ENCODE data around the gene ANO9.

The ANO9 gene

DNA sequence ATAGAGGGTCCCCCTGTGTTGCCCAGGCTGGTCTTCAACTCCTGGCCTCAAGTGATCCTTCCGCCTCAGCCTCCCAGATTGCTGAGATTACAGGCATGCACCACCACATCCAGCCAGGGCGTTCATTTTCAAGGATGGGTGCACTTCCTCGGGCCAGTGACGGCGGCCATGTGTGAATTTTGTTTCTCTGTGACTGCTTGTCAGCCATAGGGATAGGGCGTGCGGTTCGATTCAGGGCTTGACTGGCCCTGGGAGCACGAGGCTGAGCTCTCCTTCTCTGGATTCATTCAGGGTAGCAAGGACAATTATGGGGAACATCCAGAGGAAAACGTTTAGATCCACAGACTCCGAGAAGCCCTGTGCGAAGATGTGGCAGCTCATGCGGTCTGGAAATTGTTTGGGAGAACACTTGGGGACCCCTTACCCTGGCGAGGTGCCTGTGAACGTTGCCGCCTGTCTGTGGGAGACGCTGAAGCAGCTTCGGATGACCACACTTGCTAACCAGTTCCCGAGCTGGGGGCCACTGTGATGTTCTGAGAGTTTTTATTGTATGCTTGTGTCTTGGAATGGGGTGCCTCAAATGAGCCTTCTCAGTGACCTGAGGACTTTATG is 11.2 kb upstream of the ANO9 start:
- no peak for DNase-seq (ENCODE audit: low read depth in 2 of 2)

DNA sequence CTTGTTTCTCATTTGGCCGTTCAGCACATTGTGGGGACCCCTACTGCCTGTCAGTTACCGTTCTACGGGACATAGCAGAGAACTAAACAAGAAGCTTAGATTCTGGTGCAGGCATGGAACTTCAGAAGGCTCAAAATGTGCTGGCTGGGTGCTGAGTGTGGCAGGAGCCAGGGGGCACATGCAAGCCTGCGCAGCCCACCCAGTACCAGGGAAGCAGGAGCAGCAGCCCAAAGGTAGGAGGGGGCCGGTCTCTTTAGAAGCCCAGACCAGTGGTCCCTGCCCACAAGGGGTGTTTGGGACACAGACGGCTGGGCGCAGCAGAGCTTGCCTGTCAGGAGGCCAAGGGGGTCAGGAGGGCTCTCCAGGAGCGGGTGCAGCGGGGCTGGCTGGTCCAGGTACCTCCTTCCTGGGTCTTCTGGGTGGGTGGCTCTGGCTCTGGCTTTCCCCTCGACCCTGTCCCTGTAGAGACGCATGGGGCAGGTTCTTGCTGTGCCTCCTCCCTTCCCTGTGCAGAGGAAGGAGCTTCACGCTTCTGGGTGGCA is 10.5 kb upstream of the ANO9 start:
- DNase-seq (ENCODE audit: low read depth in 2 of 2) = no peak

DNA sequence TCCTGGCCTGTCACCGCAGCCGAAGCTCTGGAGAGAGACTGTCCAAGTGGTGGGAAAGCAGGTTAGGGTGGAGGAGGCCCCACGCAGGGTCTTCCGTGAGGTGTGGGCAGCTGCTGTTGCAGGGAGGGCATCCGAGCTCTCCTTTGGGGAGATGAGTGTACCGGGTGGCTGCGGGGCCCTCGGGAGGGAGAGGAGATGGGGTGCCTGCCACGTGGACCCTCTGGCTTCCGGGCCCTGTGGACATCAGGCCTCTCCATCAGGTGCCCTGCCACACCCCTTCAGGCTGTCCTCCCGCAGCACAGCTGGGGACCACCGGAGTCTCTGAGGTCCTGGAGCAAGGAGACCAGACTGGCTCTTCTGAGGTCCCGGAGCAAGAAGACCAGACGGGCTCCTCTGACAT is 9.9 kb upstream of the ANO9 start:
- DNase-seq (ENCODE audit: low read depth in 2 of 2) = no peak

DNA sequence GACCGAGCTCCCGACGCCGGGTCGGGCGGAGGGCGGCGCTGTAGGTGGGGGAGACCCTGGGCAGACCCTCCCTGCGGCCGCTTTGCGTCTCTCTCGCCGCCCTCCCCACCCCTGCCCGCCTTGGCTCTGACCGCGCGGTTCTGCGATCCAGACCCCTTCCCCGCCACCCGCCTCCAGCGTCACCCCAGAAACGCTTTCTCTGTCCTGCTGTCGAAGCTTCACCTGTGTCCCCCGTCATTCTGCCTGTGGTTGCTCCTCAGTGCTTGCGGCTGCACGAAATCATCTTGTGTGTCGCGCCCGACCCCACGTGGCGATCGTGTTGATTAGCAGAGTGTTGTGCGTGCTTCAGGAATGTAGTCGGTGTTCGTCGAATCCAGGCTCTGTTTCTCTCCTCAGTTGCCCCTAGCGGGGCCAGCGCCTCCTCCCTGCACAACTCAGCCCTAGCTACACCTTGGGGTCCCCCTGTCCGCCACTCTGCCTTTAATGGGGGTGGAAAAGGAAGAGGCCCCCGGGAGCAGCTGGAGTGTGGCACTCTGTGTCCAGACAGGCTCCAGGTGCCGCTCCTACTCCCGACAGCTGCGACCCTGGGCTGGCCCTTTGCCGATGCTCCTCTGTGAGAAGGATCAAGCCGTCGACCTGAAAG is 9.1 kb upstream of the ANO9 start:
- DNase-seq (ENCODE audit: low read depth in 2 of 2) = peak; percentile 46 to 53

DNA sequence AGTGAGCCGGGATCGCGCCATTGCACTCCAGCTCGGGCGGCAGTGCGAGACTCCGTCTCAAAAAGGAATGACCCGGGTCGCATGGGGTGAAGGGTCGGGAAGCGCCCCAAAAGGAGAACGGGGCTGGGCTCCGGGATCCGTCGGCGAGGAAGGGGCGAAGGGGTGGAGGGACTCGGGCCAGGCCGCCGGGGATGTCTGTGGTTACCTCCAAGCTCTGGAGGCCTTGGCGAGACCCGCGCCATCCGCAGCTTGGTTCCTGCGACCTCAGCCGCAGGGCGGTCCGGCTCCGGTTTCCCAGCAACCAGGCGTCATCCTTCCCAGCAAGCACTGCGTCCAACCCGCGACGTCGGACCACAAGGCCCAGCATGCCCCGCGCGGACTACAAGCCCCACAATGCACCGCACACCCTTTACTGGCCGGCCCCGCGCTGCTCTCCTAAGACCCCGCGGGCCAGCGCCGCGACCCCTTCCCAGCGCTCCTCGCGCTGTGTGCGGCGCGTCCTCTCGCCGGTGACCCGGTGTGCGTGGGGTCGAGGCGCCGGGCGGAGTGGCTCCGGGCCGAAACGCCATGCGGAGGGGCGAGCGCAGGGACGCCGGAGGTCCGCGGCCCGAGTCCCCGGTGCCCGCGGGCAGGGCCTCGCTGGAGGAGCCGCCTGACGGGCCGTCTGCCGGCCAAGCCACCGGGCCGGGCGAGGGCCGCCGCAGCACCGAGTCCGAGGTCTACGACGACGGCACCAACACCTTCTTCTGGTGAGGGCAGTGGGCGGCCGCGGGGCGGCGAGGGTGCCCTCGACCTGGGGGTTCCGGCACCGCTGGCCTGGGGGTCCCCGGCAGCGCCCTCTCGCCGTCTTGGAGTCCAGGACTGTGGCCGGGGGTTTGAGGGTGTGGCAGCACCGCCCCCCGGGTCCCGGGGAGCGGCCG is 8.3 kb upstream of the ANO9 start, which contains the start of gene PTDSS2:
Gene PTDSS2, plus strand, starts transcription at position 391 of the 920 bp plus-strand sequence. Its CDS starts 177 bp downstream, at position 568.
- DNase-seq (ENCODE audit: low read depth in 2 of 2) = peak; percentile 84 to 86

DNA sequence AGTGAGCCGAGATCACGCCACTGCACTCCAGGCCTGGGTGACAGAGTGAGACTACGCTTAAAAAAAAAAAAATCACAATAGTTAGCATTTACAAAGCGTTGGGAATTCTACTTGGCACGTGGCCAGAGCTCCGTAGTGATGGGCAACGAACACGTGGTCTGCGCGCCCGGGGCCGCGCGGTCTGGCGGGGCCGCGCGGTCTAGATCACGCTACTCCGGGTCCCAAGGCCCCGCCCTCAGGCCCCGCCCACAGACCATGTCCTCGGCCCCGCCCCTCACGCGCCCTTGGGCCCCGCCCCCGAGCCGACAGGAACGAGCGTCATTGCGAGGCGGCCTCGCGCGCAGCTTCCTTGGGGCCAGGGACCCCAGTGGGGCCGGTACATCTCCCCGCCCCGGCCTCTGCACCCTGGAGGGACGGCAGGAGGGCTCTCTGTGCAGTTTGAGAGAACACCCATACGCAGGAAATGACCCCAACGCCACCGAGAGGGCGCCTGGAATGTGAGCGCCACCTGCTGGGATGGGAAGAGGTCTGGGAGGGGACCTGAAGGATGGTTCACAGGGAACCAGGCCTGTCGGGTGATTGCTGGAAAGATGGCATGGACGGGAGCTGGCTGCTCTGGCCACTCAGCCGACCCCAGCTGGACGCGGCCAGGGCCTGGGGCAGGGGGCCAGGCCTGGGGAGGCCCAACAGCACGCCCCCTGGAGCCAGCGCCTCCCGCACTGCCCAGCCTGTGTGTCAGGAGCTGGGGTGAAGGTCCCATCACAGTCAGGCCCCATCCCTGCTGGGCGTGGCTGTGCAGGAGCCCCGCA is 6.3 kb upstream of the ANO9 start:
- DNase-seq (ENCODE audit: low read depth in 2 of 2) = peak; percentile 83 to 96

DNA sequence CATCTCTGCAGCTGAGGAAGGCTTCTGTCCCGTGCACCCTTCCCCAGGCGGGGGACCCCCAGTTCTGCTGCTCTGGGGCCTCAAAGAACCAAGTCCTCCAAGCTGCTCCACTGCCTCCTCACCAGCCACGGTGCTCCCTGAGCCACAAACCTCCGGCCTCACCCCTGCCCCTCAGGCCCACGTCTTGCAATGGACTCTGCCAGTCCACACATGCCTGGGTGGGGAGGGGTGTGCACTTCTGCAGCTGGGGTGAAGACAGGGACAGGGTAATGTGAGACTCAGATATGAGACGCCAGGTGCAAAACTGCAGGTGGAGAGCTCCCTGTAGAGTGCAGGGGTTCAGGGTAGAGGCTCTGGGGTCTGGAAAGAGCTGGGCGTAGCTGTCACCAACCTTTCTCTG is 5.1 kb upstream of the ANO9 start:
- DNase-seq (ENCODE audit: low read depth in 2 of 2) = no peak

DNA sequence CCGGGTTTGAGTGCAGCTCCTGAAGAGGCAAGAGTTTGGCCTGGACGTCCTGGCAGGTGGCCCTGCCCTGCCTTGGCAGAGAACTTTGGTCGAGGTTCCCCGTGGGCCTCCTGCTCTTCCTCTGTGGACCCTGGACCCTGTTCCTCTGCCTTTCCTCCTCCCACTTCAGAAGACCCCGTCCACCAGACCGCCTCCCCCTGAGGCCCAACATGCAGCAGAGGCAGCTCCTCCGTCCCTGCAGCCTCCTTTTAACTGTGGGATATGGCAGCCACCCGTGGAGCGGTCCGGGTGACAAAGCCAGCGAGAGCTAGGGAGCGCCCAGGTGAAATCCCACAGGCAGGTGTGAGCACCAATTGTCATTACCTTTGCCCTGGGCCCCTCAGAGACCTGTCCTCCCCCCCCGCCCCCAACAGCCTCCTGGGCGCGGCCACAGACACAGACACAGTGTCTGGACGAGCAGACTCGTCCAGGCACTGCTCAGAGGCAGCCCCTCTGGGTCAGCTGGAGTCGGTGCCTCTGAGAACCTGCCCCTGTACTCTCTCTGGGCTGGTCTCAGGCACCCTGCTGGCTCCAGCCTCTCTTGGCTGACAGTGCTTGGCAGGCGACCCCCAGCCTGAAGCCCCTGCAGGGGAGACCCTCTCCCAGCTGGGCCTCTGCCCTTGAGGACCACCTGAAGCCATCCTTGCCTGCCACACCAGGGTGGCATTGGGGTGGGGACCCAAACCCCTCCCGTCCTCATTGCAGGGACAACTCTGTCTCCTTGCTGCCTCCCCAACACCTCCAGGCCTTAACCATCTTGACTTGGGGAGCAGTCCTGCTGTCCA is 4.2 kb upstream of the ANO9 start:
- no peak for DNase-seq (ENCODE audit: low read depth in 2 of 2)

DNA sequence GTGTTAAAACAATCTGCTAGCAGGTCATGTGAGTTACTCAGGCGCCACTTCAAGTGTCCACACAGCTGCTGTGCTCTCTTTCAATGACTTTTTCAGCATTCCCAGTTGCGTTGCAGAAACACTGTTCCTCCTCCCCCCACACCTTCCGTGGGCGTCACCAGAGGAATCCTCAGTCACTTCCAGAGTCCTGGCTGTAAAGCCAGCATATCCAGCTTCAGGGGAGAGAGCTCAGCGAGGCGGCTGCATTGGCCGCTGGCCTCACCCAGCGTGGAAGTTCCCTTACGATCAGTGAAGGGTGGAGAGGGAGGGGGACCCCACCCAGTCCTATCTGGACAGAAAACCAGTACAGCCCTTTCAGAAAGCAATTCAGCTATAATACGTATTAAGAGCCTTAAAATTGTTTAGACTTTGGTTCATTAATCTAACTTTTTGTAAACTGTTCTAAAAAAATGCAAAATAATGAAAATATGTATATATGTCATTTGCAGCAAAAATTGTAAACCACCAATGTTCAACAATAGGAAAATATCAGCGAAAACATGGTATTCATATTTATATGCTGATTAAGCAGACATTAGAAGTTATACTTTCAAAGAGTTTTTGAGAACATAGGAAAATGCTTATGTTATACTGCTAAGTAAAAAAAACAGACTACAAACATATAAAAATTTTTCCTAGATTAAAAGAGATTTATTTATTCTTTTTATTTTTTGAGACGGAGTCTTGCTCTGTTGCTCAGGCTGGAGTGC is 2.8 kb upstream of the ANO9 start:
- DNase-seq (ENCODE audit: low read depth in 2 of 2) = no peak

DNA sequence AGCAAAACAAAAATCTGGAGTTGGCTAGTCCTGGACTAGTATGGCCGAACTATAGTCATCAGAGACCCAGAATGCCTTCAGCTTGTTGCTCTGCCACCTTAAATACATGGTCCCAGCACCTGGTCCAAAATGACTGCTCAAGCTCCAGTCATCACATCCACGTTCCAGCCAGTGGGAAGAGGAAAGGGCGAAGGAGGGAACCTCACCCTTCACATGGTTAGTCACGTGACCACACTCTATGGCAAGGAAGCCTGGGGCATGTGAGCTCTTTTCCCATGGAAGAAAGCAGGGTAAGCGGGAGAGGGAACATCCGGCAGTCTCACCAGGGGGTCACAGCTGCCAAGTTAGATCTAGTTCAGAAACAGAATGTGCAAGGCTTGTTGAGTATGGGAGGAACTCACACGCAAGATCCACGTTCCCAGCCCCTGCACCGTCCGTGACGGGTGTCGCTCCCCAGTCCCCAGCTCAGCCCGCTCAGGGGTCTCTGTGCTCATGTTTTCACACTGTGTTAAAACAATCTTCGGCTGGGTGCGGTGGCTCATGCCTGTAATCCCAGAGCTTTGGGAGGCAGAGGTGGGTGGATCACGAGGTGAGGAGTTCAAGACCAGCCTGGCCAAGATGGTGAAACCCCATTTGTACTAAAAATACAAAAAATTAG is 1.9 kb upstream of the ANO9 start:
- DNase-seq (ENCODE audit: low read depth in 2 of 2) = no peak

DNA sequence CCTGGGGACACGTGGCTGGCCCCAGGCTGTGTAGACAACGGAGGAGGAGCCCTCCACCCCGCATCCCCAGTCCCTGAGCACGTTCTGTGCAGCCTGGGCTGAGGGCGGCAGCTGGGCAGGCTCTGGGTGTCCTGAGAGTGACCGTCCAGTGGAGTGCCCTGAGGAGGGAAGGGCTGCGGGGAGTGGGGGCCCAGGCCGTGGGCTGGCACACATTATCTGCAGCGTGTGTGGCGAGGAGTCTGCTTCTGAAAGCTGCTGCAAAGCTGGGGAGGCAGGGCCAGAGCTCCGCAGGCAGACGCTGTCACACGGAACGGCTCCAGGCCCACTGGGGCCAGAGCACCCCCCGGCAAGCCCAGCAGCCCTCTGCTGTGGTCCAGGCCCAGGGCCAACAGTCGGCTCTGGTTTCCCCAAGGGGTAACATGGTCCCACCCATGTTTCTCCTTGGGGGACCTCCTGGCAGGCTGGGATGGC is 835 bp upstream of the ANO9 start:
- no peak for DNase-seq (ENCODE audit: low read depth in 2 of 2)

DNA sequence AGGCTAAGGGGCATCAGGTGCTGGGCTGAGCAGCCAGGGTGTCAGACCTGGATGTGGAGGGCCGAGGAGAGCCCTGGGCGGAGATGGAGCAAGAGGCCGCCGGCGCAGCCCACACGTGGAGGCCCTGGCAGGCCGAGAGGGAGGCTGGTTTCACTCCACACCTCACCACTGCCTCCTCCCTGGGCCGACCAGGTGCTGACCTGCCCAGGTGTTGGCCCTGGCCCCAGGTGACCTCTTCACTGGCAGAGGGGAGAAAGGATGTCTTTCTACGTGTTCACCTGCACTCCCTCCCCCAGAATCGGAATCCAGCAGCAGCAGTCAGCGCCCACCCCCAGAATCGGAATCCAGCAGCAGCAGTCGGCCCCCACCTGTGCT is 781 bp downstream of the ANO9 start:
- DNase-seq (ENCODE audit: low read depth in 2 of 2) = no peak

DNA sequence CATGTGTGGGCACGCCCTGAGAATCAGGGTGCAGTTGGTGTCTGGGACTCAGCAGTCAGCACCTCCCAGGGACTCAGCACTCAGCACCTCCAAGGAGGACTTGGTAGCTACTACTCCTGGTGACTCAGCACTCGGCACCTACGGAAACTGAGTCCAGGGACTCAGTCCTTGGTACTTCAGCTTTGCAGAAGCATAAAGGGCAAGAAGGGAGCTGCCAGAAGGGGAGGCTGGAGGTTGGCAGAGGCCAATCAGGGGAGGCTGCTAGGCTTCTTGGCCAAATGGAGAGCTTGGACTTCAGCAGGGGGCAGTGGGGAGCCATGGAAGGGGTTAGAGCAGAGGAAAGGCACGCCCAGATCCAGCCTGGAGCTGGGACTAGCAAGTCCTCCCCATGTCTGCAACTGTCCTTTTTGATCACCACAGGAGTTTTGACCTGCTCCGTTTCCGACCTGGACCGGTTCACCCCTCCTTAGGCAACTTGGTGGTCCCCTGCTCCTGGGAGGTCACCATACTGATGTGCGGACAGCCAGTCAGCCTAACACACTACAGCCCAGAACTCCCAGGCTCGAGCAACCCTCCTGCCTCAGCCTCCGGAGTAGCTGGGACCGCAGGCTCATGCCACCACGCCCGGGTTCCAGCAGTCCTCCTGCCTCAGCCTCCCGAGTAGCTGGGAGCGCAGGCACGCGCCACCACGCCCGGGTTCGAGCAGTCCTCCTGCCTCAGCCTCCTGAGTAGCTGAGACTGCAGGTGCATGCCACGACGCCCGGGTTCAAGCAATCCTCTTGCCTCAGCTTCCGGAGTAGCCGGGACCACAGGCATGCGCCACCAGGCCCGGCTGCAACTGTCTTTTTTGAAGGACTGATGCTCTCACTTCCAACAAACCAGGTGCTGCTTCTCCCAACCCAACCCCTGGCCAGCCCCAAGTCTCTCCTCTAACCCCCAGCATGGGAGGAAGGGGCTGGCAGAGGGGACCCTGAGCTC is 1.5 kb downstream of the ANO9 start:
- no peak for DNase-seq (ENCODE audit: low read depth in 2 of 2)

DNA sequence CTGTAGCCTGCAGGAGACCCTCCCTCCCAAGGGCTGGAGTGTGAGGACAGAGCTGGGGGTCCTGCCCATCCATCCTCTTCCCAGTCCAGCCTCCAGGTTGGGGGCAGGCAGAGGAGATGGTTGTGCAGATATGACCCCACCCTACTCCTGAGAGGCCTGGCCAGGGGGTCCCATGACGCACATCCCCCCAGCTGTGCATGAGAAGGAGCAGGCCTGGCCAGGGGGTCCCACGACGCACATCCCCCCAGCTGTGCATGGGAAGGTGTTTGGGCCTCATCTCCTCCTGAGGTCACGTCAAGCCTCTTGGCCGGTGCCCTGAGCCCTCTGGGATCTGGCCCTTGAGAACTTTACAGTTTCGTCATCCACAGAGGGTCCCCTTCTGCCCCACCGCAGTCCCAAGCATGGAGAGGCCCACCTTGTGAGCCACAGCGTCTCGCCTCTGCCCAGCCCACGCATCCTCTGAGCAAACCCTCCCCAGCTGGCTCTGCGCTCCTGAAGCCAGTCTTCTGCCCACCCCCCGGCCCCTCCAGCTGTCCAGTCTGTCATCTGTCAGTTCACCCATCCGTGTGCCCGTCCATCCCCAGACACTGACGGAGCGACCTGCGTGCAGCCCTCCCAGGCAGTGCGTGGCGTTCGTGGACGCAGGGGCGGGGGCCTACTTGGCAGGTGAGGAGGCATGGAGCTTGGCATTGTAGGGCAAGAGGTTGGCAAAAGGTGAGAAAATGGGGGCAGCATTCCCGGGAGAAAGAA is 2.3 kb downstream of the ANO9 start:
- no peak for DNase-seq (ENCODE audit: low read depth in 2 of 2)

DNA sequence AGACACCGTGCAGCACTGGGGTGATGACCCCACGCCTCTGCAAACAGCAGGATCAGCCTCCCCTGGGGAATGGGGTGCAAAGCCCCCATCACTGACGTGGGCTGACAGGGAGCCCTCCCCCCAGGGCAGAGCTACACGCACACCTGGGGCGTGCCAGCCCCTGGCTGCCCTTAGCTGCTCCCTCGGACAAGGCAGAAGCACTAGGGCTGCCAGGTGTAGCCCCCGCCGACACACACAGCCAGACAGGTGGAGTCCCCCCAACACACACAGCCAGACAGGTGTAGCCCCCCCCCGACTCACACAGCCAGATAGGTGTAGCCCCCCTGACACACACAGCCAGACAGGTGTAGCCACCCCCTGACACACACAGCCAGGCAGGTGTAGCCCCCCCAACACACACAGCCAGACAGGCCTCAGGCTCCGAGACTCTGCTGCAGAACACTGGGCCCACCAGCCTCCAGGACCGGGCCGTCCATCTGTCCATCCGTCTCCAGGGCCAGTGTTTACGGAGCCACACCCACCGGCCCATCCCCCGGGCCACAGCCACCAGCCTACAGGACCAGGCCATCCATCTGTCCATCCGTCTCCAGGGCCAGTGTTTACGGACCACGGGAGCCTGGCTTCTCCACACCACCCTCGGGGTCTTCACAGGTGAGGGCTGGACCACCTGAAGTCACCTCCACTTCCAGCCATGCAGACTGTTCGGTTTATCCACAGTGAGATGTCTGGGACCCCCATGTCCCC is 3.5 kb downstream of the ANO9 start:
- DNase-seq (ENCODE audit: low read depth in 2 of 2) = no peak

DNA sequence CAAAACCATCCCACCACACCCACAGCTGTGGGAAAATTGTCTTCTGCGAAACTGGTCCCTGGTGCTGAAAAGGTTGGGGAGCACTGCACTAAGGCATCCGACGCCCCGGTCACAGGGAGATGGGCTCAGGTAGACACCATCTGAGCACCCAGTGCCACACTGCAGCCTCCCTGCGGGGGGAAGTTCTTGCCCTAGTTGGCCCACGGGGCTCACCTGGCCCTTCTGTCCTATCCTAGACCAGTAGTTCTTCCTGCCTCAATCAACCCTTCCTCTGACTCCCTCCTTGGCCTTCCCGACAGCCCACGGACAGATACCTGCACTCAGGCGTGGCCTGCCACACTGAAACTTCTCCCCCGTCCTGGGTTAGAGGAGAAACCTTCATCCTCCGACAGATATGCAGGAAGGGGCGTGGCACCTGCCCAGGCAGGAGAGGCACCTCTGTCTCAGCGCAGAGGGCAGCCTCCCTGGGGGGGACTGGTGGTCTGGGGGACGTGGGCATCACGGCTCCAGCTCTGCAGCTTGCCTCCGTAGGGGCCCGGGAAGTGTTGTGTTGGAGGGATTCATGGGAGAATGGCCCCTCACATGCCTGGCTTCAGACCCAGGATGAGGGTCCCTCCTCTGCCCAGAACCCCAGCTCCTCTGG is 4.5 kb downstream of the ANO9 start:
- DNase-seq (ENCODE audit: low read depth in 2 of 2) = no peak

Measured in stimulated activated CD4-positive, alpha-beta T cell treated with anti-CD3 and anti-CD28 coated beads, Interleukin-1b, Interleukin-23, amount 100 ng/mL, for 1 hour (primary cell).